Epithelial cell of proximal tubule (primary cell): ENCODE data around the gene RAPGEF4. TPM values are rescaled to one million over a fixed set of nuclear protein-coding genes. Genes with fewer than 3 reads are reported as not detected.

Experiments used
- DNase-seq: peaks from one replicate; pipeline ENCODE4 v3.0.0-alpha.2; 2011; ENCODE audit warnings: low read depth
- H3K4me3 ChIP-seq: 2 replicates; pipeline ENCODE4 v1.5.1; 2011; ENCODE audit warnings: low read depth, mild to moderate bottlenecking, low read length
- total RNA-seq: library from RNA; depleted of rRNA; stranded (reverse); fragments of >200 nt; gene quantifications from 2 replicates; pipeline ENCODE4 v1.2.3, GENCODE V29; 2015
- TF ChIP-seq, protein P1 (sequence below): conservative IDR thresholded peaks from 2 replicates; pipeline ENCODE4 v1.5.1; 2012; ENCODE audit warnings: low read depth, mild to moderate bottlenecking, low read length

The RAPGEF4 gene
- total RNA-seq, 1 donor from 2014 or later: 0.81 TPM

- no peak for DNase-seq
- TF ChIP-seq, protein P1, sequence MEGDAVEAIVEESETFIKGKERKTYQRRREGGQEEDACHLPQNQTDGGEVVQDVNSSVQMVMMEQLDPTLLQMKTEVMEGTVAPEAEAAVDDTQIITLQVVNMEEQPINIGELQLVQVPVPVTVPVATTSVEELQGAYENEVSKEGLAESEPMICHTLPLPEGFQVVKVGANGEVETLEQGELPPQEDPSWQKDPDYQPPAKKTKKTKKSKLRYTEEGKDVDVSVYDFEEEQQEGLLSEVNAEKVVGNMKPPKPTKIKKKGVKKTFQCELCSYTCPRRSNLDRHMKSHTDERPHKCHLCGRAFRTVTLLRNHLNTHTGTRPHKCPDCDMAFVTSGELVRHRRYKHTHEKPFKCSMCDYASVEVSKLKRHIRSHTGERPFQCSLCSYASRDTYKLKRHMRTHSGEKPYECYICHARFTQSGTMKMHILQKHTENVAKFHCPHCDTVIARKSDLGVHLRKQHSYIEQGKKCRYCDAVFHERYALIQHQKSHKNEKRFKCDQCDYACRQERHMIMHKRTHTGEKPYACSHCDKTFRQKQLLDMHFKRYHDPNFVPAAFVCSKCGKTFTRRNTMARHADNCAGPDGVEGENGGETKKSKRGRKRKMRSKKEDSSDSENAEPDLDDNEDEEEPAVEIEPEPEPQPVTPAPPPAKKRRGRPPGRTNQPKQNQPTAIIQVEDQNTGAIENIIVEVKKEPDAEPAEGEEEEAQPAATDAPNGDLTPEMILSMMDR: no peak
- H3K4me3 ChIP-seq: no peak overlapping the region
Observed at GRCh38 chr2:172947461-172948153, 212.0 kb downstream of the RAPGEF4 start.

DNA sequence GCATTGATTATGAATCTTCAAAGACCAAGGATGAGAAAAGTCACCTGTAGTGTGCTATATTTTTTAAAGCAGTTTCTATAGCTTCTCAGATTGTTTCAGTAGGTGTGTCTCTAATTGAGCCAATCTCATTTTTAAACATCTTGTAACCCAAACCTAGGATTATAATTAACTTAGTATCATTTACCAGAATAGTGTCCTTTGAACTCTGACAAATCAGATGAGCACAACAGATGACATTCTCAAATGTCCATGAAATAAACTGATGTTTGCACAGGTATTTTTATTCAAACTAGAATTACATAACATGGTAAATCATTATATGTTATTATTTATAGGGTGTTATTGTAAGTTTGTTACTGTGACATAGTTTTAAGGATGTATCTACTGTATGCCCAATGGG, 213.9 kb downstream of the RAPGEF4 start:
- H3K4me3 ChIP-seq: no peak overlapping the region
- TF ChIP-seq, protein P1: no peak
- DNase-seq: no peak

- no peak for DNase-seq
- no peak overlapping the region for H3K4me3 ChIP-seq
- TF ChIP-seq, protein P1: no peak
Observed at GRCh38 chr2:172950565-172950964, 214.9 kb downstream of the RAPGEF4 start.

GRCh38 chr2:172951554-172951953, 215.9 kb downstream of the RAPGEF4 start:
- no peak overlapping the region for H3K4me3 ChIP-seq
- no peak for DNase-seq
- TF ChIP-seq, protein P1: no peak

DNA sequence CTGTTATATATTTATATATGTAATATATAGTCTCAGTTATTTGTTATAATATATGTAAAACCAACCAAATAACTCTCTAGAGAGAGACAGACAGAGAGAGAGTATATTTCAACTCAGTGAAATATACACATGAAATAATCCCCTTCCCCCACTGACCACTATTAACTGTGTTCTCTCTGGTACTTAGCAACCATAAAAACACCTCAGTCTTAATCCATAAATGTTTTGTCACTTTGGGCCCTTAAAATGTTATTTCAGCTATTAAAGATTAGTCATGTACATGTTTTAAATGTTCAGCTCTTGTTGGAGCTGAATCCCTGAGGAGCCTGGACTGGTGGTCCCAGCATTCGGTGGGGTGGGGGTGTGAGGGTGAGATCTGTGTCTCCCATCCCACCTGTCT, 217.8 kb downstream of the RAPGEF4 start:
- DNase-seq: no peak
- TF ChIP-seq, protein P1: no peak
- H3K4me3 ChIP-seq: no peak overlapping the region

DNA sequence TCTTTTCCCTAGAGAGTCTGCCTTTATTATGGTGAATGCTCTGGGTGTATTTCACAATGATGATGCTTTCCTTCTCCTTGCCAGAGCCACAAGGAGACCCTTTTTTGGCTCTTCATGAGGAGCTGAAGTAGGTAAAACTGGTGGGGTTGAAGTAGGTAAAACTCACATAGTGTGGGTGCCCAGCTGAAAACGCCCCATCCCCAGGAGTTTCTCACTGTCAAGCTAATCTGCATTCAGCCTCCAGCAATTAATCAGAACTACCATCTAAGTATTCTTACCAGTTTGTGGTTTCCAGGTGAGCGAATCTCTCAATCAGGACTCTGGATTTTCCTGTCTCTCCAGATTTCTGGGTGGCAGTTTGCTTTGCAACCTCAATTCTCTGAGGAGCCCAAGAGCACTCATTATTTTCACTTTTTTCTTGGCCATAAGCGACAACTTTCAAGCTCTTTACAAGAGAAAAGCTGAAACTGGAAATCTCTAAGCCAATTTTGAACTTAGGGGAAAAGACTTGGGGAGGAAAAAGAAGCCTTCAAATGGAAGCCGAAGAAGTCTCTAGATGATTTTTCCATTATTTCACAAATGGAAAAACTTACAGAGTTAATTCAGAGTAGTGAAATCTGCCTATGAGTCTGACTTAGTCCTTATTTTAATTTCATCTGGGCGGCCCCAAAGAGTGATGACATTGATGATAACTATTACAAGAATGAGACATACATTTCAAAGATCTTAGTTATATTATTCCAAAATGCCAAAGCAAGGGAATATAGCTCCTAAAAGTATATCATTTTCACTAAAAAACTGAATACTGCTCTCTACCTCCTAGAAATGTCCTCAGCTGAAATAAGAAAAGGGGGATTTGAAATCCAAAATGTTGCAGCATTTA, 218.6 kb downstream of the RAPGEF4 start:
- TF ChIP-seq, protein P1: no peak
- DNase-seq: no peak
- no peak overlapping the region for H3K4me3 ChIP-seq

DNA sequence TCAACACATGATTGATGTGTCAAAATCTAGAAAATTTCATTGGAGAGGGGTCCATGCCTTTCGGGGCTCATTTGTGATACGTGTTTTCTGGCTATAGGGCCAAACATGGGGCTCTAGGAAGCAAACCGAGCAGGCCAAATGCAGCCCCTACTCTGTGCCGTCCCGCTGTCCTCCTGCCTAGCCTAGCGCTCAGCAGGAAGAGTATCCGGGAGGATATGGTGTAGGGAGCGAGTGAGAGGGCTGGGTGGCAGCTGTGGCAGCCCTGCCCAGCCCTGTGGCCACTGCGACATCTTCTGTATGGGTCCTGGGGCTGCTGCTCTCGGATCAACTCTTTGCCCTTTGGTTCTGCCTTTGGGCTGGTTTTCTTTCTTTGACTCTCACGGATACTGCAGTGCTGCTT, 219.9 kb downstream of the RAPGEF4 start:
- DNase-seq: no peak
- H3K4me3 ChIP-seq: no peak overlapping the region
- TF ChIP-seq, protein P1: no peak
